GM10266 (cell line): ENCODE results near the gene MKRN2.
"Not testable (repeated sequence)": the region's sequence is repeated elsewhere in the genome, so short reads cannot be mapped to it uniquely, and the experiment has no call there.

Experiments
- DNase-seq: peaks from one replicate; pipeline ENCODE4 v3.0.0; 2012; ENCODE audit errors: extremely low spot score
- CTCF ChIP-seq: IDR thresholded peaks from 2 replicates; pipeline ENCODE4 v1.5.1; 2012; ENCODE audit warnings: mild to moderate bottlenecking, low read depth; ENCODE audit not compliant: control insufficient read depth, insufficient read depth; ENCODE audit errors: missing control alignments

The MKRN2 gene

GRCh38 chr3:12536423-12536822 lies 20.5 kb upstream of the MKRN2 start:
- no peak for DNase-seq
- no peak for TF ChIP-seq CTCF

GRCh38 chr3:12541625-12542024 lies 15.3 kb upstream of the MKRN2 start:
- no peak for DNase-seq
- TF ChIP-seq CTCF, result peak; percentile 11

- not testable (repeated sequence) for DNase-seq
These were observed 13.4 kb upstream of the MKRN2 start for GRCh38 chr3:12543497-12543896.

- TF ChIP-seq CTCF, result no peak
- DNase-seq, result no peak
These were observed 12.0 kb upstream of the MKRN2 start for GRCh38 chr3:12544652-12545472.

- no peak for TF ChIP-seq CTCF
- no peak for DNase-seq
These were observed 11.5 kb upstream of the MKRN2 start, which contains the start of gene MKRN2OS for GRCh38 chr3:12545473-12545791. MKRN2OS (minus strand) TSS chr3:12545499; CDS start chr3:12545464, 35 bp downstream.

GRCh38 chr3:12549971-12550760 lies 6.7 kb upstream of the MKRN2 start:
- DNase-seq, result no peak
- no peak for TF ChIP-seq CTCF

- no peak for TF ChIP-seq CTCF
- DNase-seq, result no peak
These were observed 2.9 kb upstream of the MKRN2 start for GRCh38 chr3:12553921-12554391.
